MM.1S (cell line): Measurements from ENCODE around the gene MPP3.
A peak's percentile ranks its signal among the peaks of the same experiment; 100 is the strongest.

Source experiments
- DNase-seq: peaks from one replicate; pipeline ENCODE4 v3.0.0-alpha.2; 2015
- H2AFZ ChIP-seq: fragments of 300-600 bp; sonication (generic); 2 replicates; pipeline ENCODE4 v1.6.0; 2016; ENCODE audit warnings: antibody characterized with exemption, low read length
- H3F3A ChIP-seq: fragments of 300-600 bp; sonication (generic); 2 replicates; pipeline ENCODE4 v1.6.1; 2016; ENCODE audit warnings: mild to moderate bottlenecking, antibody characterized with exemption, low read length, moderate library complexity, mixed read lengths; ENCODE audit not compliant: insufficient read depth
- H3K27ac ChIP-seq: fragments of 300-600 bp; sonication (generic); 2 replicates; pipeline ENCODE4 v1.5.1; 2016; ENCODE audit warnings: mild to moderate bottlenecking, low read length
- H3K27me3 ChIP-seq: fragments of 300-600 bp; sonication (generic); replicated peaks from 2 replicates; pipeline ENCODE4 v1.6.0; 2016; ENCODE audit warnings: low read length; ENCODE audit not compliant: insufficient read depth
- H3K36me3 ChIP-seq: fragments of 300-600 bp; sonication (generic); replicated peaks from 2 replicates; pipeline ENCODE4 v1.6.1; 2016; ENCODE audit warnings: mild to moderate bottlenecking, low read length, mixed read lengths; ENCODE audit not compliant: insufficient read depth
- H3K4me1 ChIP-seq: fragments of 300-600 bp; sonication (generic); 2 replicates; pipeline ENCODE4 v1.6.1; 2016; ENCODE audit warnings: low read length, mixed read lengths
- H3K4me2 ChIP-seq: fragments of 300-600 bp; sonication (generic); 2 replicates; pipeline ENCODE4 v1.6.0; 2016; ENCODE audit warnings: low read depth, low read length
- H3K4me3 ChIP-seq: fragments of 300-600 bp; sonication (generic); 2 replicates; pipeline ENCODE4 v1.5.1; 2016; ENCODE audit warnings: low read length, mixed read lengths
- H3K79me2 ChIP-seq: fragments of 300-600 bp; sonication (generic); 2 replicates; pipeline ENCODE4 v1.6.1; 2016; ENCODE audit warnings: mixed run types, low read length, mixed read lengths
- H3K9ac ChIP-seq: fragments of 300-600 bp; sonication (generic); 2 replicates; pipeline ENCODE4 v1.6.1; 2016; ENCODE audit warnings: low read length, mixed read lengths
- H3K9me2 ChIP-seq: fragments of 300-600 bp; sonication (generic); replicated peaks from 2 replicates; pipeline ENCODE4 v1.6.1; 2016; ENCODE audit warnings: mild to moderate bottlenecking, low read length, mixed read lengths; ENCODE audit not compliant: insufficient read depth
- H3K9me3 ChIP-seq: fragments of 300-600 bp; sonication (generic); replicated peaks from 2 replicates; pipeline ENCODE4 v1.6.1; 2016; ENCODE audit warnings: mild to moderate bottlenecking, low read length, mixed read lengths; ENCODE audit not compliant: insufficient read depth
- H4K20me1 ChIP-seq: fragments of 300-600 bp; sonication (generic); 2 replicates; pipeline ENCODE4 v1.6.1; 2016; ENCODE audit warnings: mild to moderate bottlenecking, low read length, moderate library complexity, mixed read lengths; ENCODE audit not compliant: insufficient read depth
- EZH2 ChIP-seq: fragments of 300-600 bp; sonication (generic); optimal IDR thresholded peaks from 2 replicates; pipeline ENCODE3; 2017; ENCODE audit warnings: low read depth, mild to moderate bottlenecking, antibody characterized with exemption, low read length, mixed read lengths
- EZH2phosphoT487 ChIP-seq: fragments of 300-600 bp; sonication (generic); IDR thresholded peaks from 2 replicates; pipeline ENCODE4 v1.6.1; 2018; ENCODE audit warnings: antibody characterized with exemption, low read length
- TF ChIP-seq, protein P1 (sequence below): fragments of 300-600 bp; sonication (generic); IDR thresholded peaks from 2 replicates; pipeline ENCODE4 v1.5.1; 2016; ENCODE audit warnings: antibody characterized with exemption, low read length, mixed read lengths

MPP3 gene

GRCh38 chr17:43760254-43760852 lies 72.6 kb downstream of the MPP3 start:
- Histone ChIP-seq H3K36me3 (no peaks in the 10 kb centered on the region), H3K4me2 (0 out of 2 replicates have a peak overlapping the region, but pooled peaks have one; percentile 23), H3K79me2 (no peaks in the 10 kb centered on the region), H2AFZ (no peak overlapping the region), H3K9ac (no peak overlapping the region), H3K4me1 (no peaks in the 10 kb centered on the region), H3F3A (no peaks in the 10 kb centered on the region), H3K9me3 (no peaks in the 10 kb centered on the region), H3K9me2 (no peaks in the 10 kb centered on the region), H3K4me3 (no peak overlapping the region), H3K27ac (no peak overlapping the region), H4K20me1 (no peaks in the 10 kb centered on the region), H3K27me3 (peaks cover 63% of the 10 kb centered on the region)
- no peak for TF ChIP-seq EZH2phosphoT487
- TF ChIP-seq, protein P1, sequence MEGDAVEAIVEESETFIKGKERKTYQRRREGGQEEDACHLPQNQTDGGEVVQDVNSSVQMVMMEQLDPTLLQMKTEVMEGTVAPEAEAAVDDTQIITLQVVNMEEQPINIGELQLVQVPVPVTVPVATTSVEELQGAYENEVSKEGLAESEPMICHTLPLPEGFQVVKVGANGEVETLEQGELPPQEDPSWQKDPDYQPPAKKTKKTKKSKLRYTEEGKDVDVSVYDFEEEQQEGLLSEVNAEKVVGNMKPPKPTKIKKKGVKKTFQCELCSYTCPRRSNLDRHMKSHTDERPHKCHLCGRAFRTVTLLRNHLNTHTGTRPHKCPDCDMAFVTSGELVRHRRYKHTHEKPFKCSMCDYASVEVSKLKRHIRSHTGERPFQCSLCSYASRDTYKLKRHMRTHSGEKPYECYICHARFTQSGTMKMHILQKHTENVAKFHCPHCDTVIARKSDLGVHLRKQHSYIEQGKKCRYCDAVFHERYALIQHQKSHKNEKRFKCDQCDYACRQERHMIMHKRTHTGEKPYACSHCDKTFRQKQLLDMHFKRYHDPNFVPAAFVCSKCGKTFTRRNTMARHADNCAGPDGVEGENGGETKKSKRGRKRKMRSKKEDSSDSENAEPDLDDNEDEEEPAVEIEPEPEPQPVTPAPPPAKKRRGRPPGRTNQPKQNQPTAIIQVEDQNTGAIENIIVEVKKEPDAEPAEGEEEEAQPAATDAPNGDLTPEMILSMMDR = peak; percentile 100
- DNase-seq = peak; percentile 83

DNA sequence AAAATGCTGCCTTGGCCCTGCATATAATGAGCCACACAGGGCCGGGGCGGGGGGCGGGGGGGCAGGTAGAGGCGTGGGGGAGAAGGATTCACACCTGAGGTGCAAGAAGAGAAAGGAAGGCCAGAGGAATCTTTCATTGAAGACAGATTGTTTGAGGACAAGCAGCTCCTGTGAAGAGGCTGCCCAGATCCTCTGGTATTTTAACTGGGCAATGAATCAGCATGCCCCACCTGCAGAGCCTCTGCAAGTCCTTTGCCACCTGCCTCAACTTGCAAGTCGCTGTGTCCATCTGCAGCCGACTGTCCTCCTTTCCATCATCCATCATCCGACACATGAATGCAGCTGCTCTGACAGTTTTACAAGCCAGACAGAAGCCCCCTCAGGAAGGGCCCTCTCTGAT lies 73.1 kb downstream of the MPP3 start:
- Histone ChIP-seq H3K27me3 (peaks cover 66% of the 10 kb centered on the region), H3F3A (no peaks in the 10 kb centered on the region), H3K4me1 (no peaks in the 10 kb centered on the region), H3K4me2 (no peak overlapping the region), H3K4me3 (no peak overlapping the region), H3K27ac (no peak overlapping the region), H3K9me2 (no peaks in the 10 kb centered on the region), H3K36me3 (no peaks in the 10 kb centered on the region), H3K79me2 (no peaks in the 10 kb centered on the region), H3K9ac (no peak overlapping the region), H3K9me3 (no peaks in the 10 kb centered on the region), H4K20me1 (no peaks in the 10 kb centered on the region), H2AFZ (no peak overlapping the region)
- DNase-seq = no peak
- no peak for TF ChIP-seq EZH2
- TF ChIP-seq, protein P1 = no peak
- TF ChIP-seq EZH2phosphoT487 = no peak

- Histone ChIP-seq H3K9me2 (no peaks in the 10 kb centered on the region), H3K4me2 (no peak within 1 kb of the TSS), H3K4me3 (no peak within 1 kb of the TSS), H3K9me3 (no peaks in the 10 kb centered on the region), H2AFZ (no peak within 1 kb of the TSS), H4K20me1 (no peaks in the 10 kb centered on the region), H3K79me2 (no peaks in the 10 kb centered on the region), H3K9ac (no peak within 1 kb of the TSS), H3K27ac (no peak within 1 kb of the TSS), H3F3A (no peaks in the 10 kb centered on the region), H3K27me3 (peaks cover 70% of the 10 kb centered on the region), H3K4me1 (no peaks in the 10 kb centered on the region), H3K36me3 (no peaks in the 10 kb centered on the region)
- TF ChIP-seq EZH2phosphoT487 (no peak), EZH2 (no peak)
- TF ChIP-seq, protein P1 = no peak
- no peak for DNase-seq
Observed at GRCh38 chr17:43758497-43759174, 74.3 kb downstream of the MPP3 start, which contains the start of gene SOST. Gene SOST, minus strand, starts transcription at chr17:43758791. Its CDS starts 50 bp downstream, at chr17:43758741.
